GM18505 (cell line): ENCODE measurements around the gene UGT1A5.

Experiments
- ATAC-seq: cut with Tn5 transposase; IDR thresholded peaks from one replicate; pipeline ENCODE4 v1.9.1; 2021; ENCODE audit not compliant: unreplicated experiment
- POLR2A ChIP-seq: IDR thresholded peaks from 4 replicates; pipeline ENCODE4 v1.6.1; 2011; ENCODE audit warnings: borderline replicate concordance; ENCODE audit not compliant: insufficient read depth, insufficient read length; ENCODE audit errors: extremely low read depth

Gene UGT1A5

GRCh38 chr2:233811087-233811486 is 98.4 kb downstream of the UGT1A5 start:
- TF ChIP-seq POLR2A, result no peak
- no peak for ATAC-seq

- no peak for TF ChIP-seq POLR2A
Observed at GRCh38 chr2:233811732-233812131, 99.0 kb downstream of the UGT1A5 start.

GRCh38 chr2:233813236-233814055 is 100.7 kb downstream of the UGT1A5 start:
- no peak for ATAC-seq
- TF ChIP-seq POLR2A, result no peak

More at GRCh38 chr2:233811732-233812131, 99.0 kb downstream of the UGT1A5 start:
- ATAC-seq, result no peak

- no peak for TF ChIP-seq POLR2A
Observed at GRCh38 chr2:233814056-233814835, 101.5 kb downstream of the UGT1A5 start.

GRCh38 chr2:233815861-233816260 is 103.2 kb downstream of the UGT1A5 start:
- TF ChIP-seq POLR2A, result no peak
- ATAC-seq, result no peak

More at GRCh38 chr2:233814056-233814835, 101.5 kb downstream of the UGT1A5 start:
- ATAC-seq, result no peak

- no peak for TF ChIP-seq POLR2A
- no peak for ATAC-seq
Observed at GRCh38 chr2:233816334-233816733, 103.6 kb downstream of the UGT1A5 start.

- no peak for TF ChIP-seq POLR2A
- no peak for ATAC-seq
Observed at GRCh38 chr2:233816771-233817170, 104.1 kb downstream of the UGT1A5 start.

- no peak for TF ChIP-seq POLR2A
Observed at GRCh38 chr2:233817361-233817911, 104.7 kb downstream of the UGT1A5 start.

GRCh38 chr2:233817995-233818638 is 105.4 kb downstream of the UGT1A5 start:
- no peak for ATAC-seq
- no peak for TF ChIP-seq POLR2A

More at GRCh38 chr2:233817361-233817911, 104.7 kb downstream of the UGT1A5 start:
- ATAC-seq, result no peak

- no peak for ATAC-seq
- TF ChIP-seq POLR2A, result no peak
Observed at GRCh38 chr2:233818639-233819621, 106.2 kb downstream of the UGT1A5 start.

GRCh38 chr2:233819884-233820773 is 107.4 kb downstream of the UGT1A5 start:
- no peak for ATAC-seq
- no peak for TF ChIP-seq POLR2A
